Measurements from ENCODE around the gene MAGEC2. TPM values are rescaled to one million over a fixed set of nuclear protein-coding genes. Genes with fewer than 3 reads are reported as not detected.

The MAGEC2 gene, protein sequence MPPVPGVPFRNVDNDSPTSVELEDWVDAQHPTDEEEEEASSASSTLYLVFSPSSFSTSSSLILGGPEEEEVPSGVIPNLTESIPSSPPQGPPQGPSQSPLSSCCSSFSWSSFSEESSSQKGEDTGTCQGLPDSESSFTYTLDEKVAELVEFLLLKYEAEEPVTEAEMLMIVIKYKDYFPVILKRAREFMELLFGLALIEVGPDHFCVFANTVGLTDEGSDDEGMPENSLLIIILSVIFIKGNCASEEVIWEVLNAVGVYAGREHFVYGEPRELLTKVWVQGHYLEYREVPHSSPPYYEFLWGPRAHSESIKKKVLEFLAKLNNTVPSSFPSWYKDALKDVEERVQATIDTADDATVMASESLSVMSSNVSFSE
- total RNA-seq (not detected), polyA plus RNA-seq (not detected)

DNA sequence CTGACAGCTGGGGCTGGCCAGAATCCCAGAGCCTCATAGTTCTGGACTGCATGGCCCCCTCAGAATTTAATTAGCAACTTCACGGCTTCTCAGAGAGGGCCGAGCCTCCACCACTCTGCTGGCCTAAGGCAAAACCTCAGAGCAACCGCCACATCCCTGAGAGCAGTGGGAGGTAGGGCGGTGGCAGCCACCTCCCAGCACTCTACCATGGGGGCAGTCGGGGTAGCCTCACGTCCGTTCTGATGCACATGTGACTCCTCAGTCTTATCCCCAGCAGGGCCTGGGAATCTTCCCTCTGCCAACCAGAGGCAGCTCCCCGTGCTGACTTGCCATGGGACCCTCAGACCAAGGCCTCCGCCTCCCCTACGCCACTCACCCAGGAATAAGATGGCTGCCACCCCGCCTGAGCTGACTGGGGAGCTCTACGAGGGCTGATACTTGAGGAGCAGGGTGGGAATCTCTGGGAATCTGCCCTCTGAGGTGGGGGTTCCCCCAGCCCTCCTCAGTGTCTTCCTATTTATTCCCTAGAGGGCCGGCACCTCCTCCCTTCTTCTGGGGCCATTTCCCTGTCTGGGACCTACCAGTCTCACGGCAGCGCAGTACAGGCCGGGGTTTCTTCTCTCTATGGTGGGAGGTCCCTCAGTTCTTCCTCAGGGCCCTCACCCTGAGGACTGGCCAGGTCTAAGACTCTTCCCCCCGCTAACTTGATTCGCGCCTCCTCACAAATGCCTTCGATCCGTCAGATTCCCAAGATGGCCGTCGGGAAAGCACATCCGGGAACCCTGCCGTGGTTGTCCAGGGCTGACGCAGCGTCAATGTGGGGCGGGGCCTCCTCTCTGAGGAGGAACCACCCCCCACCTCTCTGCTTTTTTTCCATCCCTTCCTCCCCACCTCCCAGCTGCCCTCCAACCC is at the start of gene MAGEC2:
Gene MAGEC2 (minus strand): TSS at position 769 of the 912 bp plus-strand sequence. CDS start 1,303 bp downstream, outside the sequence.
- POLR2A ChIA-PET (ENCODE audit: partially characterized antibody), result no interaction called here
- Mint-ChIP-seq H3K4me3 (no peak within 1 kb of the TSS), H3K27ac (no peak within 1 kb of the TSS), H3K27me3 (no peaks in the 10 kb centered on the region), H3K36me3 (no peaks in the 10 kb centered on the region), H3K9me3 (peaks cover 0 to 3% (median 0%) of the 10 kb centered on the region in 8 donors), H3K4me1 (no peaks in the 10 kb centered on the region)
- CTCF ChIA-PET (ENCODE audit: partially characterized antibody), result no interaction called here
- no peak for DNase-seq
- Histone ChIP-seq H3K27ac (ENCODE audit: low read depth, low read length) (no peak within 1 kb of the TSS), H3K9me3 (ENCODE audit: control insufficient read depth in 1 of 2, low read length in 2 of 2) (no peaks in the 10 kb centered on the region), H3K4me1 (ENCODE audit: insufficient read depth, low read length) (no peaks in the 10 kb centered on the region), H3K36me3 (ENCODE audit: insufficient read depth, low read length) (no peaks in the 10 kb centered on the region), H3K4me3 (ENCODE audit: low read length in 2 of 2) (no peak within 1 kb of the TSS), H3K27me3 (ENCODE audit: insufficient read depth, low read length) (no peaks in the 10 kb centered on the region)
- intact Hi-C loops (cut with micrococcal nuclease), result no loop called here

DNA sequence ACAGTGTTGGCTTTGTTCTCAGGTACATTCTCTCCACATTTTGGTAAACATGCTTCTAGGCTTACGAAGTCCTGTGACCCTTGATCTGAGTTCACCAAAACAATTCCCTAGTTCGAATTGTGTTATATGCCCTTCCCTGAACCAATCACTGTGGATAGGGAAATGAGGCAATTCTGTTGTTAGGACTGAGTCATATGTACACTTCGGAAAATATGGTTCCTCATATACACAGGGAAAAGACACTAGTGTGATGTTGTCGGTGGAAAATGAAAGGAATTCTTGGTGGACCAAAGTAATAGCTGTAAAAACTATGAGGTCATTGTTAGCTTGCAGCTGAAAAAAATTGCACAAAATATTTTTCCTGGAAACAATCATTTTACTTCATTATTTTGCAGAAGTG is 46.6 kb upstream of the MAGEC2 start:
- intact Hi-C loops (cut with micrococcal nuclease), result no loop called here
- Mint-ChIP-seq H3K4me1 (no peaks in the 10 kb centered on the region), H3K4me3 (no peak overlapping the region), H3K27me3 (no peaks in the 10 kb centered on the region), H3K9me3 (peaks cover 0 to 3% (median 0%) of the 10 kb centered on the region in 8 donors), H3K36me3 (no peaks in the 10 kb centered on the region), H3K27ac (no peak overlapping the region)
- no peak for DNase-seq
- H3K9me3 ChIP-seq (ENCODE audit: control insufficient read depth in 1 of 2, low read length in 2 of 2), result no peaks in the 10 kb centered on the region
- no peak overlapping the region for H3K27ac ChIP-seq (ENCODE audit: low read depth, low read length)
- CTCF ChIA-PET (ENCODE audit: partially characterized antibody), result no interaction called here
- no peaks in the 10 kb centered on the region for H3K27me3 ChIP-seq (ENCODE audit: insufficient read depth, low read length)
- no peak overlapping the region for H3K4me3 ChIP-seq (ENCODE audit: low read length in 2 of 2)
- POLR2A ChIA-PET (ENCODE audit: partially characterized antibody), result no interaction called here
- no peaks in the 10 kb centered on the region for H3K36me3 ChIP-seq (ENCODE audit: insufficient read depth, low read length)
- no peaks in the 10 kb centered on the region for H3K4me1 ChIP-seq (ENCODE audit: insufficient read depth, low read length)

DNA sequence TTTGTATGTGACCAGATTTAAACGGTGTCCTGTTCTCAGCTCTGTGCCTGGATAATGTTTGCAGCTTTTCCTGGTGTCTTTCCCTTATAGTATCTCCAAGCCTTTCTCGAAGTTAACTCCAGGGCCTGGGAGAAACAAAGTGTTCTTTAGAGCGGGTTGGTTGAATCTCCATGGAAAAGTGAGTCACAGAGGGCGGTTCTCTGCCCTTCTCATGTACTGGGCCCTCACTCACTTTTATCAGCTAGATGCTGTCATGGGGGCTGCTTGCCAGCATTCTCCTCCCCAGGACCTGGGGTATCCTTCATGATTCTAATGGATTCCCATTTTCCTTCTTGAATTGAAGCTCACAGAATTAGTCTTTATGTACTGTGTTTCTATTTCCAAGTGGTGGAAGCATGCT is 46.1 kb upstream of the MAGEC2 start:
- no peak overlapping the region for H3K4me3 Mint-ChIP-seq
- no peak overlapping the region for H3K27ac ChIP-seq (ENCODE audit: low read depth, low read length)
- H3K4me1 Mint-ChIP-seq, result no peaks in the 10 kb centered on the region
- H3K36me3 Mint-ChIP-seq, result no peaks in the 10 kb centered on the region
- ChIA-PET POLR2A (ENCODE audit: partially characterized antibody) (no interaction called here), CTCF (ENCODE audit: partially characterized antibody) (no interaction called here)
- no peaks in the 10 kb centered on the region for H3K36me3 ChIP-seq (ENCODE audit: insufficient read depth, low read length)
- H3K4me1 ChIP-seq (ENCODE audit: insufficient read depth, low read length), result no peaks in the 10 kb centered on the region
- H3K9me3 ChIP-seq (ENCODE audit: control insufficient read depth in 1 of 2, low read length in 2 of 2), result no peaks in the 10 kb centered on the region
- intact Hi-C loops (cut with micrococcal nuclease), result no loop called here
- H3K27me3 ChIP-seq (ENCODE audit: insufficient read depth, low read length), result no peaks in the 10 kb centered on the region
- peaks cover 0 to 3% (median 0%) of the 10 kb centered on the region in 8 donors for H3K9me3 Mint-ChIP-seq
- DNase-seq, result no peak
- no peaks in the 10 kb centered on the region for H3K27me3 Mint-ChIP-seq
- H3K27ac Mint-ChIP-seq, result no peak overlapping the region
- H3K4me3 ChIP-seq (ENCODE audit: low read length in 2 of 2), result no peak overlapping the region

DNA sequence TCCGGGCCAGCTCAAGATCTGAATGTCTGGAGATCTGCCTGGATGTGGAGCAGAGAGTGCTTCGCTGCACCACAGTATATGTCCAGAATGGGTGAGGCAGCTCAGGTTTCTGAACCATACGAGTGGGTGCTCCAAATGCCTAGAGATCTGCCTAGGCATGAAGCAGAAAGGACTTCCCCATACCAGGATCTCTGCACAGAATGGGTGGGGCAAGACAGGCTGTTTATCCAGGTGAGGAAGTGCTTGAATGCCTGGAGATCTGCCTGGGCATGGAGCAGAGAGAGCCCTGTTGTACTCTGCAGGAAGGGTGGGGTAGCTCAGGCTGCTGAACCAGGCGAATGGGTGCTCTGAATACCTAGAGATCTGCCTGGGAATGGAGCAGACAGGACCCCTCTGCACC is 45.4 kb upstream of the MAGEC2 start:
- Mint-ChIP-seq H3K27ac (no peak overlapping the region), H3K9me3 (peaks cover 0 to 3% (median 0%) of the 10 kb centered on the region in 8 donors), H3K4me3 (no peak overlapping the region), H3K27me3 (no peaks in the 10 kb centered on the region), H3K36me3 (no peaks in the 10 kb centered on the region), H3K4me1 (no peaks in the 10 kb centered on the region)
- ChIA-PET CTCF (ENCODE audit: partially characterized antibody) (no interaction called here), POLR2A (ENCODE audit: partially characterized antibody) (no interaction called here)
- Histone ChIP-seq H3K4me1 (ENCODE audit: insufficient read depth, low read length) (no peaks in the 10 kb centered on the region), H3K27ac (ENCODE audit: low read depth, low read length) (no peak overlapping the region), H3K4me3 (ENCODE audit: low read length in 2 of 2) (no peak overlapping the region), H3K36me3 (ENCODE audit: insufficient read depth, low read length) (no peaks in the 10 kb centered on the region), H3K9me3 (ENCODE audit: control insufficient read depth in 1 of 2, low read length in 2 of 2) (no peaks in the 10 kb centered on the region), H3K27me3 (ENCODE audit: insufficient read depth, low read length) (no peaks in the 10 kb centered on the region)
- intact Hi-C loops (cut with micrococcal nuclease), result no loop called here
- no peak for DNase-seq

DNA sequence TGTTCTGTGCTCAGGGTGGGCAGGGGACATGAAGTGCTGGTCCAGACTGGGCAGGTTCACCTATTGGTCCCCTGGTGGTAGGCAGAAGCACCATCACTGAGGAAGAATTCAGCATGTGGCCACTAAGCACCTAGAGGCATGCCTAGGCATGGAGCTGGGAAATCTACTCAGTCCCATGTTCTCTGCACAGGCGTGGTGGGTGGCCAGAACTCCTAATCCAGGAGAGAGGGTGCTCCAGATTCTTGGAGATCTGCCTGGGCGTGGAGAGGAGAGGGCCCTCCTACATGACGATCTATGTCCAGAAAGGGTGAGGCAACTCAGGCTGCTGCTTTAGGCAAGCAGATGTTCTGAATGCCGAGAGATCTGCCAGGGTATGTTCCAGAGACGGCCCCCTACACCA is 44.6 kb upstream of the MAGEC2 start:
- POLR2A ChIA-PET (ENCODE audit: partially characterized antibody), result no interaction called here
- no peak overlapping the region for H3K4me3 Mint-ChIP-seq
- Histone ChIP-seq H3K36me3 (ENCODE audit: insufficient read depth, low read length) (no peaks in the 10 kb centered on the region), H3K4me3 (ENCODE audit: low read length in 2 of 2) (no peak overlapping the region), H3K27me3 (ENCODE audit: insufficient read depth, low read length) (no peaks in the 10 kb centered on the region), H3K9me3 (ENCODE audit: control insufficient read depth in 1 of 2, low read length in 2 of 2) (no peaks in the 10 kb centered on the region), H3K4me1 (ENCODE audit: insufficient read depth, low read length) (no peaks in the 10 kb centered on the region), H3K27ac (ENCODE audit: low read depth, low read length) (no peak overlapping the region)
- CTCF ChIA-PET (ENCODE audit: partially characterized antibody), result no interaction called here
- intact Hi-C loops (cut with micrococcal nuclease), result no loop called here
- no peak overlapping the region for H3K27ac Mint-ChIP-seq
- no peak for DNase-seq
- no peaks in the 10 kb centered on the region for H3K27me3 Mint-ChIP-seq
- no peaks in the 10 kb centered on the region for H3K36me3 Mint-ChIP-seq
- H3K9me3 Mint-ChIP-seq, result peaks cover 0 to 3% (median 0%) of the 10 kb centered on the region in 8 donors
- no peaks in the 10 kb centered on the region for H3K4me1 Mint-ChIP-seq

DNA sequence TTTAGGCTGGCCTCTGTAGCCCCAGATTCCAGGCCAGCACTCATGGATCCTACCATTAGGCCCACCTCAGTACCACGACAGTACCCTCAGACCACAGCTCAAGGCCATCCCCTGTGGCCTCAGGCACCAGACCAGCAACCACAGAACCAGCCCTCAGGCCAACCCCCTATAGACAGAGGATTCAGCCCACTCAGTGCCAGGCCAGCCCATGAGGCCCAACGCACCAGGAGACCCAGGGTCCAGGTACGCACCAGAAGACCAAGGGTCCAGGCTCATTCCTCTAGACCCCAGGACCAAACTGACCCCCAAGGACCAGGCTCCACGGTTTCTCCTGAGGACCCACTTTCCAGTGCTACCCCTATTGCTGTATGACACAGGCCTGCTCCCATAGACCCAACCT is 39.5 kb upstream of the MAGEC2 start:
- H3K4me1 ChIP-seq (ENCODE audit: insufficient read depth, low read length), result no peaks in the 10 kb centered on the region
- no peaks in the 10 kb centered on the region for H3K36me3 Mint-ChIP-seq
- H3K27me3 ChIP-seq (ENCODE audit: insufficient read depth, low read length), result no peaks in the 10 kb centered on the region
- DNase-seq, result no peak
- H3K36me3 ChIP-seq (ENCODE audit: insufficient read depth, low read length), result no peaks in the 10 kb centered on the region
- H3K27ac ChIP-seq (ENCODE audit: low read depth, low read length), result no peak overlapping the region
- intact Hi-C loops (cut with micrococcal nuclease), result no loop called here
- no peak overlapping the region for H3K4me3 ChIP-seq (ENCODE audit: low read length in 2 of 2)
- H3K9me3 ChIP-seq (ENCODE audit: control insufficient read depth in 1 of 2, low read length in 2 of 2), result no peaks in the 10 kb centered on the region
- no peaks in the 10 kb centered on the region for H3K4me1 Mint-ChIP-seq
- CTCF ChIA-PET (ENCODE audit: partially characterized antibody), result no interaction called here
- no peak overlapping the region for H3K4me3 Mint-ChIP-seq
- no peak overlapping the region for H3K27ac Mint-ChIP-seq
- H3K9me3 Mint-ChIP-seq, result peaks cover 0 to 3% (median 0%) of the 10 kb centered on the region in 8 donors
- no peaks in the 10 kb centered on the region for H3K27me3 Mint-ChIP-seq
- POLR2A ChIA-PET (ENCODE audit: partially characterized antibody), result no interaction called here

DNA sequence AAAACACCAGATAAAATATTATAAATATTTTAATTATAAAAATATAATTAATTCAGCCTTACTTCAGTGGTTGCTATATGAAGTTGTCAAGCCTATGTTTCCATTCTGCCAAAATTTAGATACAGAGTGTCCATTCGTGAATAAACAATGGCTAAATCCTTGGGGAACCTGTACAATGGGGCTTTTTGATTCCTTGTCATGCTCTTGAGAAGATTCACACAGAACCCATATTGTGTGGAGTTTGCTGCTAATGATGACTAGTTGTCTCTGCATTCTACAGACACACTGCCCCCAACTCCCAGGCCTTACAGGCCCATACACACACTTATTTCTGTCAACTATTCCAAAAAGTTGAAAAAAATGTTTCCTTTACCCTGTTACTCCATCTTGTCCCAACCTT is 33.4 kb upstream of the MAGEC2 start:
- ChIA-PET CTCF (ENCODE audit: partially characterized antibody) (no interaction called here), POLR2A (ENCODE audit: partially characterized antibody) (no interaction called here)
- Mint-ChIP-seq H3K27me3 (no peaks in the 10 kb centered on the region), H3K4me3 (no peak overlapping the region), H3K9me3 (peaks cover 0 to 3% (median 0%) of the 10 kb centered on the region in 8 donors), H3K27ac (no peak overlapping the region), H3K36me3 (no peaks in the 10 kb centered on the region), H3K4me1 (no peaks in the 10 kb centered on the region)
- Histone ChIP-seq H3K4me1 (ENCODE audit: insufficient read depth, low read length) (no peaks in the 10 kb centered on the region), H3K4me3 (ENCODE audit: low read length in 2 of 2) (no peak overlapping the region), H3K27ac (ENCODE audit: low read depth, low read length) (no peak overlapping the region), H3K9me3 (ENCODE audit: control insufficient read depth in 1 of 2, low read length in 2 of 2) (no peaks in the 10 kb centered on the region), H3K36me3 (ENCODE audit: insufficient read depth, low read length) (no peaks in the 10 kb centered on the region), H3K27me3 (ENCODE audit: insufficient read depth, low read length) (no peaks in the 10 kb centered on the region)
- intact Hi-C loops (cut with micrococcal nuclease), result no loop called here
- DNase-seq, result no peak
